Measurements from ENCODE around the gene KIAA0513.

The KIAA0513 gene

GRCh38 chr16:85138073-85138824 lies 110.7 kb downstream of the KIAA0513 start:
- DNase-seq: no peak

- peak; percentile 28 for DNase-seq
These were observed 111.4 kb downstream of the KIAA0513 start for GRCh38 chr16:85138825-85139627.

GRCh38 chr16:85139881-85140339 lies 112.3 kb downstream of the KIAA0513 start:
- DNase-seq: no peak

GRCh38 chr16:85140455-85141012 lies 112.9 kb downstream of the KIAA0513 start:
- no peak for DNase-seq

DNA sequence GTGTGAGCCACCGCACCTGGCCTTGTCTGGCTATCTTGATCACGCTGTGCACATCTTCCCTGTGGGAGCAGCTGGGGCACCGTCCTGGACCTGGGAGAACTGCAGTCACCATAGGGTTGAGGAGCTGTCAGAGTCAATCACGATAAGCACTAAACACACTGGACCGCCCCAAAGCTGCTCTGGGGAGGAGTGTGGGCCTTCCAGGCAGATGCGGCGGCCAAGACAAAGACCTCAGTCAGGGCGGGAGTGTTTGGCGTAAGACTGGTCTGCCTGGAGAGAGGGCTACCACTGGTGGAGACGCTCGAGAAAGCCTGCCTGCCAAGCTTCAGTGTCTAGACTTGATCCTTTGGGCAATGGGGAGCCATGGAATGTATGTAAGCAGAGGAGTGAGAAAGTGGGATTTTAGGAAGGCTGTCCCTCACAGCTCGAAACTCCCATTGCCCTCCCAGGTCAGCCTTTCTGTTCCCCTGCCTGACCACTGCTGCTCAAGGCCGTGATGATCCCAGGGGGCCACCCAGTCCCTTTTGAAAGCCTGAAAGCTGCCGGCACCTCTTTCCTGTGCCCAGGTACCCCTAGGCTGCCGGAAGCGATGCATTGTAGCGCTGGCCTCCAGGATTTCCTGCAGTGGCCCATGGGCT lies 114.0 kb downstream of the KIAA0513 start:
- DNase-seq: no peak

DNA sequence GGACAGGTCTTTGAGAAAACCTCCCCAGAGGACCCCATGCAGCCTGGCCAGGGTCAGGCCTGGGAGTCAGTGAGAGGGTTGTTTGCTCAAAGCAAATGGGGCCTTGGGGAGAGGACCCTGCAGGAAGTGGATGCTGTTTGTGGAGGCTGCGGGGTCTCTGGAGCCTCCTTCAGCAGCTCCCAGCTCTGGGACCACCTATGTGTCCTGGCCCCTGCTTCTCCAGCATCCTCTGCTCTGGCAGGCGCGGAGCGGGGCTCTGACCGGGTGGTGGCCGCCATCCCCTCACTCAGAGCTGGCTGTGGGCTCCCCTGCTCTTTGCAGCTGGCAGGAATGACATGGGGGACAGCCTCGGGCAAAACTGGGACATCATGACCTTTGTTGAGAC lies 114.5 kb downstream of the KIAA0513 start:
- DNase-seq: no peak

GRCh38 chr16:85142771-85143211 lies 115.2 kb downstream of the KIAA0513 start:
- DNase-seq: no peak

Data from NCI-H1105 treated with DMSO at 0.1 percent for 48 hours (cell line).